Measurements from ENCODE around the gene NTRK2. TPM values are rescaled to one million over a fixed set of nuclear protein-coding genes. Genes with fewer than 3 reads are reported as not detected.

NTRK2 gene
- total RNA-seq, 1 donor from 2014 or later = 3.8 TPM

GRCh38 chr9:84697509-84698114 lies 28.1 kb downstream of the NTRK2 start:
- Histone ChIP-seq H3K9me3 (replicated peaks) (no peaks in the 10 kb centered on the region), H3K27me3 (ENCODE audit: low read depth) (peaks cover 21% of the 10 kb centered on the region), H3K4me3 (no peak overlapping the region), H3K27ac (replicated peaks) (no peak overlapping the region), H3K36me3 (no peaks in the 10 kb centered on the region), H3K4me1 (no peaks in the 10 kb centered on the region)
- intact Hi-C loops (cut with micrococcal nuclease) = loop anchor here (10.0 kb wide), 1 partner anchor 257 kb away; no protein-coding TSS in a partner anchor
- DNase-seq = peak; percentile 72
- TF ChIP-seq CTCF (IDR thresholded peaks at IDR 0.05; ENCODE audit: borderline replicate concordance) = peak; percentile 81

GRCh38 chr9:84698323-84698722 lies 28.8 kb downstream of the NTRK2 start:
- H3K27me3 ChIP-seq (ENCODE audit: low read depth) = peaks cover 21% of the 10 kb centered on the region
- no peaks in the 10 kb centered on the region for H3K4me1 ChIP-seq
- TF ChIP-seq CTCF (IDR thresholded peaks at IDR 0.05; ENCODE audit: borderline replicate concordance) = no peak
- no peak overlapping the region for H3K27ac ChIP-seq (replicated peaks)
- no peaks in the 10 kb centered on the region for H3K9me3 ChIP-seq (replicated peaks)
- DNase-seq = no peak
- H3K36me3 ChIP-seq = no peaks in the 10 kb centered on the region
- no peak overlapping the region for H3K4me3 ChIP-seq
- intact Hi-C loops (cut with micrococcal nuclease) = loop anchor here (10.0 kb wide), 1 partner anchor 256 kb away; no protein-coding TSS in a partner anchor

GRCh38 chr9:84699984-84700383 lies 30.5 kb downstream of the NTRK2 start:
- H3K36me3 ChIP-seq = no peaks in the 10 kb centered on the region
- H3K4me3 ChIP-seq = no peak overlapping the region
- TF ChIP-seq CTCF (IDR thresholded peaks at IDR 0.05; ENCODE audit: borderline replicate concordance) = no peak
- no peaks in the 10 kb centered on the region for H3K9me3 ChIP-seq (replicated peaks)
- H3K27ac ChIP-seq (replicated peaks) = no peak overlapping the region
- DNase-seq = no peak
- intact Hi-C loops (cut with micrococcal nuclease) = loop anchor here (10.0 kb wide), 1 partner anchor 255 kb away; no protein-coding TSS in a partner anchor
- H3K4me1 ChIP-seq = no peaks in the 10 kb centered on the region
- H3K27me3 ChIP-seq (ENCODE audit: low read depth) = peaks cover 17% of the 10 kb centered on the region

- no peak for DNase-seq
- Histone ChIP-seq H3K27ac (replicated peaks) (no peak overlapping the region), H3K36me3 (no peaks in the 10 kb centered on the region), H3K4me3 (no peak overlapping the region), H3K27me3 (ENCODE audit: low read depth) (peaks cover 19% of the 10 kb centered on the region), H3K9me3 (replicated peaks) (no peaks in the 10 kb centered on the region), H3K4me1 (no peaks in the 10 kb centered on the region)
- intact Hi-C loops (cut with micrococcal nuclease) = no loop called here
- TF ChIP-seq CTCF (IDR thresholded peaks at IDR 0.05; ENCODE audit: borderline replicate concordance) = no peak
Observed at GRCh38 chr9:84701801-84702200, 32.3 kb downstream of the NTRK2 start.

GRCh38 chr9:84702471-84702870 lies 32.9 kb downstream of the NTRK2 start:
- no peak for DNase-seq
- peaks cover 14% of the 10 kb centered on the region for H3K27me3 ChIP-seq (ENCODE audit: low read depth)
- H3K4me3 ChIP-seq = no peak overlapping the region
- H3K27ac ChIP-seq (replicated peaks) = no peak overlapping the region
- no peaks in the 10 kb centered on the region for H3K36me3 ChIP-seq
- no peaks in the 10 kb centered on the region for H3K9me3 ChIP-seq (replicated peaks)
- intact Hi-C loops (cut with micrococcal nuclease) = no loop called here
- TF ChIP-seq CTCF (IDR thresholded peaks at IDR 0.05; ENCODE audit: borderline replicate concordance) = no peak
- no peaks in the 10 kb centered on the region for H3K4me1 ChIP-seq

All from left ventricle myocardium inferior (tissue), 1 donor.